OCI-LY1 (cell line): Measurements from ENCODE around the gene RAET1E.

ENCODE experiments used
- EZH2 ChIP-seq: fragments of 200-600 bp; sonication (generic), shearing (Covaris generic); IDR thresholded peaks from 2 replicates; pipeline ENCODE4 v1.8.0; 2017; ENCODE audit warnings: borderline replicate concordance, mixed run types, mild to moderate bottlenecking, antibody characterized with exemption, low read length, moderate library complexity, mixed read lengths
- TF ChIP-seq, protein P1 (sequence below): fragments of 200-600 bp; sonication (generic), shearing (Covaris generic); IDR thresholded peaks from 2 replicates; pipeline ENCODE4 v1.5.1; 2017; ENCODE audit warnings: mild to moderate bottlenecking, antibody characterized with exemption, low read length, moderate library complexity, mixed read lengths

DNA sequence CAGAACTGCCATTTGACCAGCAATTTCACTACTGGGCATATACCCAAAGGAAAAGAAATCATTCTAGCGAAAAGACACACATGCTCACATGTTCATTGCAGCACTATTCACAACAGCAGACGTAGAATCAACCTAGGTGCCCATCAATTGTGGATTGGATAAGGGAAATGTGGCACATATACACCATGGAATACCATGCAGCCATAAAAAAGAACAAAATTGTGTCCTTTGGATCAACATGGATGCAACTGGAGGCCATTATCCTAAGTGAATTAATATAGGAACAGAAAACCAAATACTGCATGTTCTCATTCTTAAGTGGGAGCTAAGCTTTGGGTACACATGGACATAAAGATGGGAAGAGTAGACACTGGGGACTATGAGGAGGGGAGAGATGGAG is 16.1 kb downstream of the RAET1E start:
- TF ChIP-seq, protein P1, sequence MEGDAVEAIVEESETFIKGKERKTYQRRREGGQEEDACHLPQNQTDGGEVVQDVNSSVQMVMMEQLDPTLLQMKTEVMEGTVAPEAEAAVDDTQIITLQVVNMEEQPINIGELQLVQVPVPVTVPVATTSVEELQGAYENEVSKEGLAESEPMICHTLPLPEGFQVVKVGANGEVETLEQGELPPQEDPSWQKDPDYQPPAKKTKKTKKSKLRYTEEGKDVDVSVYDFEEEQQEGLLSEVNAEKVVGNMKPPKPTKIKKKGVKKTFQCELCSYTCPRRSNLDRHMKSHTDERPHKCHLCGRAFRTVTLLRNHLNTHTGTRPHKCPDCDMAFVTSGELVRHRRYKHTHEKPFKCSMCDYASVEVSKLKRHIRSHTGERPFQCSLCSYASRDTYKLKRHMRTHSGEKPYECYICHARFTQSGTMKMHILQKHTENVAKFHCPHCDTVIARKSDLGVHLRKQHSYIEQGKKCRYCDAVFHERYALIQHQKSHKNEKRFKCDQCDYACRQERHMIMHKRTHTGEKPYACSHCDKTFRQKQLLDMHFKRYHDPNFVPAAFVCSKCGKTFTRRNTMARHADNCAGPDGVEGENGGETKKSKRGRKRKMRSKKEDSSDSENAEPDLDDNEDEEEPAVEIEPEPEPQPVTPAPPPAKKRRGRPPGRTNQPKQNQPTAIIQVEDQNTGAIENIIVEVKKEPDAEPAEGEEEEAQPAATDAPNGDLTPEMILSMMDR: no peak
- no peak for TF ChIP-seq EZH2
